Parathyroid adenoma (tissue), 2 donors: ENCODE results near the gene VANGL2.

Experiments
- H2AFZ ChIP-seq: fragments of 300-600 bp; sonication (generic); one replicate; pipeline ENCODE4 v1.7.0; 2017; ENCODE audit warnings: antibody characterized with exemption, mild to moderate bottlenecking
- H3K27ac ChIP-seq: fragments of 300-600 bp; sonication (generic); one replicate; pipeline ENCODE4 v1.7.0; 2017
- H3K27me3 ChIP-seq: fragments of 300-600 bp; sonication (generic); one replicate; pipeline ENCODE4 v1.7.0; 2017; ENCODE audit warnings: low read length; ENCODE audit not compliant: control insufficient read depth, insufficient read depth
- H3K36me3 ChIP-seq: fragments of 300-600 bp; sonication (generic); one replicate; pipeline ENCODE4 v1.7.0; 2017; ENCODE audit warnings: low read length; ENCODE audit not compliant: control insufficient read depth, insufficient read depth
- H3K4me1 ChIP-seq: fragments of 300-600 bp; sonication (generic); one replicate; pipeline ENCODE4 v1.7.0; 2017; ENCODE audit warnings: control low read depth
- H3K4me2 ChIP-seq: fragments of 300-600 bp; sonication (generic); one replicate; pipeline ENCODE4 v1.7.0; 2017; ENCODE audit warnings: low read length
- H3K4me3 ChIP-seq: fragments of 300-600 bp; sonication (generic); one replicate; pipeline ENCODE4 v1.7.0; 2017; ENCODE audit warnings: low read depth, low read length
- H3K79me2 ChIP-seq: fragments of 300-600 bp; sonication (generic); one replicate; pipeline ENCODE4 v1.7.0; 2017; ENCODE audit warnings: control low read depth
- H3K9ac ChIP-seq: fragments of 300-600 bp; sonication (generic); one replicate; pipeline ENCODE4 v1.7.0; 2017; ENCODE audit warnings: mild to moderate bottlenecking
- H3K9me3 ChIP-seq: fragments of 300-600 bp; sonication (generic); one replicate; pipeline ENCODE4 v1.7.0; 2017; ENCODE audit warnings: low read length; ENCODE audit not compliant: control insufficient read depth
- CTCF ChIP-seq: fragments of 300-600 bp; sonication (generic); IDR thresholded peaks from one replicate; pipeline ENCODE4 v1.7.0; 2017; ENCODE audit warnings: antibody characterized with exemption, mild to moderate bottlenecking
- donor health status: primary hyperparathyroidism.

VANGL2 gene

GRCh38 chr1:160455153-160455517 lies 54.8 kb downstream of the VANGL2 start:
- H3K79me2 ChIP-seq, result no peaks in the 10 kb centered on the region
- no peak overlapping the region for H3K4me3 ChIP-seq
- H3K9me3 ChIP-seq, result no peaks in the 10 kb centered on the region
- H3K9ac ChIP-seq, result no peak overlapping the region
- H3K4me2 ChIP-seq, result no peak overlapping the region
- H3K27me3 ChIP-seq, result no peaks in the 10 kb centered on the region
- no peak for TF ChIP-seq CTCF
- no peak overlapping the region for H2AFZ ChIP-seq
- no peaks in the 10 kb centered on the region for H3K4me1 ChIP-seq
- no peak overlapping the region for H3K27ac ChIP-seq
- H3K36me3 ChIP-seq, result no peaks in the 10 kb centered on the region

- no peak overlapping the region for H3K27ac ChIP-seq
- no peaks in the 10 kb centered on the region for H3K36me3 ChIP-seq
- no peak overlapping the region for H3K9ac ChIP-seq
- no peak overlapping the region for H2AFZ ChIP-seq
- H3K27me3 ChIP-seq, result no peaks in the 10 kb centered on the region
- H3K9me3 ChIP-seq, result no peaks in the 10 kb centered on the region
- no peak overlapping the region for H3K4me2 ChIP-seq
- no peak for TF ChIP-seq CTCF
- no peaks in the 10 kb centered on the region for H3K79me2 ChIP-seq
- H3K4me3 ChIP-seq, result no peak overlapping the region
- H3K4me1 ChIP-seq, result no peaks in the 10 kb centered on the region
Observed at GRCh38 chr1:160459056-160459455, 58.7 kb downstream of the VANGL2 start.

DNA sequence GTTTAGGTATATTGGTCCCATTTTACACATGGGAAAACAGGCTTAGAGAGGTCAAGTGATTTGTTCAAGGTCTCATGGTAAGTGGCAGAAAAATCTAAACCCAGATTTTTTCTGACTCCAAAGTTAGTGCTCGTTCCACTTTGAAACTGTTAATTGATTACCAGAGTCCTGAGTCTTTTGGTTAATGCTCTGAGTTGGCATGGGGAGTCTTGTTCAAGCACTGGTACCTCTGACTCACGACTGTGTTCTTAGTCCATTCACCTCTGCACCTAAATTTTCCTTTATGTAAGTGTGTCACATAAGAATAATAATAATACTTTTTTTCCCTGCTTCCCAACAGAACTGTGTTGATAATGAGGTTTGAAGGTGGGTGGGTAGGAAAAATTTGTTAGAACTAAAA lies 59.3 kb downstream of the VANGL2 start:
- H3K4me2 ChIP-seq, result no peak overlapping the region
- no peak overlapping the region for H3K4me3 ChIP-seq
- no peaks in the 10 kb centered on the region for H3K9me3 ChIP-seq
- no peak overlapping the region for H3K9ac ChIP-seq
- H3K36me3 ChIP-seq, result no peaks in the 10 kb centered on the region
- H3K27ac ChIP-seq, result no peak overlapping the region
- no peak overlapping the region for H2AFZ ChIP-seq
- H3K27me3 ChIP-seq, result no peaks in the 10 kb centered on the region
- no peak for TF ChIP-seq CTCF
- no peaks in the 10 kb centered on the region for H3K4me1 ChIP-seq
- no peaks in the 10 kb centered on the region for H3K79me2 ChIP-seq

- no peaks in the 10 kb centered on the region for H3K9me3 ChIP-seq
- H3K79me2 ChIP-seq, result no peaks in the 10 kb centered on the region
- no peaks in the 10 kb centered on the region for H3K27me3 ChIP-seq
- H3K4me2 ChIP-seq, result no peak overlapping the region
- no peak overlapping the region for H2AFZ ChIP-seq
- H3K36me3 ChIP-seq, result no peaks in the 10 kb centered on the region
- H3K9ac ChIP-seq, result no peak overlapping the region
- no peak for TF ChIP-seq CTCF
- H3K27ac ChIP-seq, result no peak overlapping the region
- no peak overlapping the region for H3K4me3 ChIP-seq
- H3K4me1 ChIP-seq, result no peaks in the 10 kb centered on the region
Observed at GRCh38 chr1:160460214-160460642, 59.9 kb downstream of the VANGL2 start.

DNA sequence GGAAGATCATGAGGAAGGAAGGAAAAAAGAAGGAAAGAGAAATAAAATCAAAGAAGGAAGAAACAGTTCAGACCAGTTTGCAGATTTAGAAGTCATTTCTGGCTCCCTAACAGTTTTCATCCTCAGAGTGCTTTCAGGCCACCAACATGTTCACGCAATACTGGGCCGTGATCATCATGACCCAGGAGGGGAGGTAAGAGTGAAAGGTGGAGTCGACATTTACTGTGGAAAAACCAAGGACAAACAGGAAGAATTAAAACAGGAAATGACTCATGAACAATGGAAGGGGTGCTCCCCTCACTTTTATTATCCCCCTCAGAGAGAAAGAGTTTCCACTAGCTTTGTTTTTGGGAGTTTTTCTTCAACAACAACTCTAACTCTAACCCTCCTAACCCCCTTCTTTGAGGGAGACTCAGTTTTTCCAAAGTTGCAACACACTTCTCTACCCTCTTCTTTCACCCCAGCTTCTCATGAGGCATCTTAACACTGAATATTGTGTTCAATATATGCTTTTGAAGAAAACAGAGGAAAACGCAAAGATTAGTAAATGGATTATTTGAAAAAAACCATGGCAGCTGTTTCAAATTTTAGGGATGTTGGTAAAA lies 60.4 kb downstream of the VANGL2 start:
- Histone ChIP-seq H3K27ac (no peak overlapping the region), H3K27me3 (no peaks in the 10 kb centered on the region), H3K9ac (no peak overlapping the region), H3K9me3 (no peaks in the 10 kb centered on the region), H3K79me2 (no peaks in the 10 kb centered on the region), H3K4me3 (no peak overlapping the region), H3K4me2 (no peak overlapping the region), H3K4me1 (no peaks in the 10 kb centered on the region), H2AFZ (no peak overlapping the region), H3K36me3 (no peaks in the 10 kb centered on the region)
- no peak for TF ChIP-seq CTCF
